ENCODE results near the gene ERBB4. TPM values are rescaled to one million over a fixed set of nuclear protein-coding genes. Genes with fewer than 3 reads are reported as not detected.

The ERBB4 gene
- total RNA-seq, 4 donors from 2014 or later, result 1.6 to 5.7 (median 3.5) TPM

GRCh38 chr2:212330263-212330662 is 208.3 kb downstream of the ERBB4 start:
- TF ChIP-seq, protein P1, sequence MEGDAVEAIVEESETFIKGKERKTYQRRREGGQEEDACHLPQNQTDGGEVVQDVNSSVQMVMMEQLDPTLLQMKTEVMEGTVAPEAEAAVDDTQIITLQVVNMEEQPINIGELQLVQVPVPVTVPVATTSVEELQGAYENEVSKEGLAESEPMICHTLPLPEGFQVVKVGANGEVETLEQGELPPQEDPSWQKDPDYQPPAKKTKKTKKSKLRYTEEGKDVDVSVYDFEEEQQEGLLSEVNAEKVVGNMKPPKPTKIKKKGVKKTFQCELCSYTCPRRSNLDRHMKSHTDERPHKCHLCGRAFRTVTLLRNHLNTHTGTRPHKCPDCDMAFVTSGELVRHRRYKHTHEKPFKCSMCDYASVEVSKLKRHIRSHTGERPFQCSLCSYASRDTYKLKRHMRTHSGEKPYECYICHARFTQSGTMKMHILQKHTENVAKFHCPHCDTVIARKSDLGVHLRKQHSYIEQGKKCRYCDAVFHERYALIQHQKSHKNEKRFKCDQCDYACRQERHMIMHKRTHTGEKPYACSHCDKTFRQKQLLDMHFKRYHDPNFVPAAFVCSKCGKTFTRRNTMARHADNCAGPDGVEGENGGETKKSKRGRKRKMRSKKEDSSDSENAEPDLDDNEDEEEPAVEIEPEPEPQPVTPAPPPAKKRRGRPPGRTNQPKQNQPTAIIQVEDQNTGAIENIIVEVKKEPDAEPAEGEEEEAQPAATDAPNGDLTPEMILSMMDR (IDR thresholded peaks at IDR 0.05 in 4 of 5, conservative IDR thresholded peaks at IDR 0.05 in 1 of 5), result no peak
- TF ChIP-seq POLR2A (IDR thresholded peaks at IDR 0.05), result no peak
- no peaks in the 10 kb centered on the region for H3K36me3 ChIP-seq
- peaks cover 13 to 17% of the 10 kb centered on the region in 2 donors for H3K4me1 ChIP-seq
- H3K9me3 ChIP-seq, result no peaks in the 10 kb centered on the region
- intact Hi-C loops (cut with DNase I; ENCODE audit: low total_unique reads) (no loop called here), in situ Hi-C loops (cut with MboI; ENCODE audit: low sequenced_read_pairs in 4 of 4) (no loop called here)
- peak overlapping the region; percentile 16 to 67 (median 49) for H3K27ac ChIP-seq
- DNase-seq (peak in 1 of 2 donors; percentile 17), ATAC-seq (peak; percentile 52 to 64)
- H3K4me3 ChIP-seq, result peak overlapping the region; percentile 2 to 29 (median 12)
- no peaks in the 10 kb centered on the region for H3K27me3 ChIP-seq

- H3K9me3 ChIP-seq, result no peaks in the 10 kb centered on the region
- no peak for DNase-seq
- no peak overlapping the region for H3K4me3 ChIP-seq
- no peak for ATAC-seq
- no peaks in the 10 kb centered on the region for H3K36me3 ChIP-seq
- in situ Hi-C loops (cut with MboI; ENCODE audit: low sequenced_read_pairs in 4 of 4) (no loop called here), intact Hi-C loops (cut with DNase I; ENCODE audit: low total_unique reads) (no loop called here)
- no peaks in the 10 kb centered on the region for H3K27me3 ChIP-seq
- TF ChIP-seq, protein P1 (IDR thresholded peaks at IDR 0.05 in 4 of 5, conservative IDR thresholded peaks at IDR 0.05 in 1 of 5), result no peak
- no peak for TF ChIP-seq POLR2A (IDR thresholded peaks at IDR 0.05)
- peaks cover 13 to 17% of the 10 kb centered on the region in 2 donors for H3K4me1 ChIP-seq
- H3K27ac ChIP-seq, result peak overlapping the region in 2 of 4 donors; percentile 47 to 67
Measured at GRCh38 chr2:212328712-212329496, 209.7 kb downstream of the ERBB4 start.

DNA sequence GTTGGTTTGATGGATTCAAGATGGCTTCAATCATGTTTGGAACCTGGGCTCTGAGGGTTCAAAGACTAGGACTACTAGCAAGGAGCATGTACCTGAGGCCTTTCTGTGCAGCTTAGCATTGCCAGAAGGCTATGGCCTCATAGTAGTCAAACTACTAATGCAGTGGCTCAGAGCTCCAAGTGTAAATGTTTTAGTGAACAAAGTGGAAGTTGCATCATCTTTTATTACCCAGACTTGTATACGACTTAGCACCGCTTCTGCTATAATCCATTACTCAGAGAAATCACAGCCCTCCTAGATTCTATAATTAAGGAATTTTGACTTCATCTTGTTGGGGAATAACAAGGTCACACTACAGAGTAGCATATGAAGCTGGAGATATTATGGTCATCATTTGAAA is 210.5 kb downstream of the ERBB4 start:
- intact Hi-C loops (cut with DNase I; ENCODE audit: low total_unique reads) (no loop called here), in situ Hi-C loops (cut with MboI; ENCODE audit: low sequenced_read_pairs in 4 of 4) (no loop called here)
- Histone ChIP-seq H3K4me3 (no peak overlapping the region), H3K27ac (no peak overlapping the region), H3K36me3 (no peaks in the 10 kb centered on the region), H3K27me3 (no peaks in the 10 kb centered on the region), H3K9me3 (no peaks in the 10 kb centered on the region), H3K4me1 (peaks cover 13 to 17% of the 10 kb centered on the region in 2 donors)
- no peak for TF ChIP-seq POLR2A (IDR thresholded peaks at IDR 0.05)
- TF ChIP-seq, protein P1 (IDR thresholded peaks at IDR 0.05 in 4 of 5, conservative IDR thresholded peaks at IDR 0.05 in 1 of 5), result no peak
- DNase-seq (no peak), ATAC-seq (no peak)

GRCh38 chr2:212327171-212327809 is 211.3 kb downstream of the ERBB4 start:
- TF ChIP-seq, protein P1 (IDR thresholded peaks at IDR 0.05 in 4 of 5, conservative IDR thresholded peaks at IDR 0.05 in 1 of 5), result no peak
- no peak for TF ChIP-seq POLR2A (IDR thresholded peaks at IDR 0.05)
- in situ Hi-C loops (cut with MboI; ENCODE audit: low sequenced_read_pairs in 4 of 4), result no loop called here
- ATAC-seq (peak in 1 of 2 donors; percentile 42), DNase-seq (no peak)
- peaks cover 13 to 17% of the 10 kb centered on the region in 2 donors for H3K4me1 ChIP-seq
- intact Hi-C loops (cut with DNase I; ENCODE audit: low total_unique reads), result no loop called here
- no peak overlapping the region for H3K27ac ChIP-seq
- no peaks in the 10 kb centered on the region for H3K9me3 ChIP-seq
- no peak overlapping the region for H3K4me3 ChIP-seq
- H3K36me3 ChIP-seq, result no peaks in the 10 kb centered on the region
- H3K27me3 ChIP-seq, result no peaks in the 10 kb centered on the region

Data from gastrocnemius medialis (tissue), 4 donors.